ENCODE results near the gene ANOS1. TPM values are rescaled to one million over a fixed set of nuclear protein-coding genes. Genes with fewer than 3 reads are reported as not detected.

ANOS1 gene
- total and polyA plus RNA-seq, 2 donors (not counting 3 experiments of a cell fraction or from before 2014, with no cell fraction given), result 0.55 to 0.87 TPM

DNA sequence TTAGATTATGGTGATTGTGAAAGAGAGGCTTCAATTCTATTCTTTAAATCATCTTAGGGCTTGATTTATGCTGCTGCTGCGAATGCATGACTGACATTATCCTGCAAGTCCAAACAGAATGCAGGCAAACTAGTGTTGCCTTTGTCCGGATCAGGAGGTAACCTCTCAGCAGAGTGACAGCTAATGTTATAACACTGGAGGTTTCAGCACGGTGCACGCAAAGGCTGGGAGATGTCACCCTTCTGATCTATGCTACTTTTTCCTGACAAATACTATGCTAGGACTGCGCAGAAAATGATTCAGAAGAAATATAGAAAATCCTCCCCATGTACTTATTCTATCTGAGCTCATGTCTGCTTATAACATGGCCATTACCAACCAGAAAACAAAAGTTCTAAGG lies 48.2 kb downstream of the ANOS1 start:
- Histone ChIP-seq H3K27ac (ENCODE audit: insufficient read depth, low read depth, low read length) (no peak overlapping the region), H3K4me2 (ENCODE audit: insufficient read depth, low read length) (no peak overlapping the region), H3K27me3 (ENCODE audit: control insufficient read depth in 2 of 2, insufficient read depth in 2 of 2, low read length in 2 of 2) (no peaks in the 10 kb centered on the region), H3K4me1 (ENCODE audit: control insufficient read depth, extremely low read depth, insufficient read depth, low read length) (no peaks in the 10 kb centered on the region), H4K20me1 (replicated peaks; ENCODE audit: control insufficient read depth, extremely low read depth, insufficient read depth, low read length) (no peaks in the 10 kb centered on the region), H2AFZ (ENCODE audit: low read depth, low read length) (no peak overlapping the region), H3K9me3 (replicated peaks; ENCODE audit: control insufficient read depth, insufficient read depth, low read length) (no peaks in the 10 kb centered on the region), H3K9ac (replicated peaks; ENCODE audit: extremely low read depth, insufficient read depth, low read length) (no peak overlapping the region), H3K36me3 (ENCODE audit: control insufficient read depth in 2 of 2, extremely low read depth in 1 of 2, insufficient read depth in 2 of 2, low read length in 2 of 2) (no peaks in the 10 kb centered on the region), H3K4me3 (replicated peaks in 1 of 3; ENCODE audit: insufficient read depth in 1 of 3, low read depth in 1 of 3, low read length in 3 of 3) (no peak overlapping the region), H3K79me2 (ENCODE audit: control insufficient read depth, insufficient read depth, low read length) (no peaks in the 10 kb centered on the region), H3K9me1 (replicated peaks; ENCODE audit: control insufficient read depth, extremely low read depth, insufficient read depth, low read length) (no peaks in the 10 kb centered on the region)
- DNase-seq (ENCODE audit: low read depth, low spot score) (no peak), FAIRE-seq (no peak)
- no TSS peak for BruUV-seq (replicated peaks)
- intact Hi-C loops (cut with micrococcal nuclease), result no loop called here
- TF ChIP-seq JUN (IDR thresholded peaks at IDR 0.05; ENCODE audit: borderline replicate concordance, insufficient read depth, insufficient read length, low read depth) (no peak), FOS (IDR thresholded peaks at IDR 0.05; ENCODE audit: borderline replicate concordance, insufficient read depth, low read length) (no peak), EZH2 (IDR thresholded peaks at IDR 0.05; ENCODE audit: borderline replicate concordance, low read depth, low read length, severe bottlenecking) (no peak)
- ChIA-PET POLR2A (no interaction called here), CTCF (no interaction called here)
- dilution Hi-C loops (cut with MboI; ENCODE audit: extremely low pct_ligation_motif_present, low sequenced_read_pairs), result no loop called here

DNA sequence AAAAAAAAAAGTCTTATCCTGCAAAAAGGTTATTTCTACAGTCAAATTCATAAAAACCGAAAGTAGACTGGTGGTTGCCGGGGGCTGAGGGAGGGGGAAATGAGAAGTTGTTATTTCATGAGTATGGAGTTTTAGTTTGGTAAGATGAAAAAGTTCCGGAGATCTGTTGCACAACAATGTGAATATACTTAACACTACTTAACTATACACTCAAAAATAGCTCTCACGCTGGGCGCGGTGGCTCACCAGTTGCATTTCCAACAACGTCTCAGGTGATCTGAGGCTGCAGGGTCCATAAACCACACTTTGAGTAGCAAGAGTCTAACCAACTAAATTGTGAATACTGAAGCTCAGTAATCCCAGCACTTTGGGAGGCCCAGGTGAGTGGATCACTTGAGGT lies 52.4 kb downstream of the ANOS1 start:
- no peaks in the 10 kb centered on the region for H4K20me1 ChIP-seq (replicated peaks; ENCODE audit: control insufficient read depth, extremely low read depth, insufficient read depth, low read length)
- no peaks in the 10 kb centered on the region for H3K9me3 ChIP-seq (replicated peaks; ENCODE audit: control insufficient read depth, insufficient read depth, low read length)
- H3K27ac ChIP-seq (ENCODE audit: insufficient read depth, low read depth, low read length), result no peak overlapping the region
- H3K4me1 ChIP-seq (ENCODE audit: control insufficient read depth, extremely low read depth, insufficient read depth, low read length), result no peaks in the 10 kb centered on the region
- no peaks in the 10 kb centered on the region for H3K27me3 ChIP-seq (ENCODE audit: control insufficient read depth in 2 of 2, insufficient read depth in 2 of 2, low read length in 2 of 2)
- no TSS peak for BruUV-seq (replicated peaks)
- dilution Hi-C loops (cut with MboI; ENCODE audit: extremely low pct_ligation_motif_present, low sequenced_read_pairs), result no loop called here
- no peak overlapping the region for H3K9ac ChIP-seq (replicated peaks; ENCODE audit: extremely low read depth, insufficient read depth, low read length)
- no peak overlapping the region for H3K4me2 ChIP-seq (ENCODE audit: insufficient read depth, low read length)
- H3K79me2 ChIP-seq (ENCODE audit: control insufficient read depth, insufficient read depth, low read length), result no peaks in the 10 kb centered on the region
- ChIA-PET POLR2A (no interaction called here), CTCF (no interaction called here)
- TF ChIP-seq JUN (IDR thresholded peaks at IDR 0.05; ENCODE audit: borderline replicate concordance, insufficient read depth, insufficient read length, low read depth), result no peak
- no peak for TF ChIP-seq POLR2A (IDR thresholded peaks at IDR 0.05; ENCODE audit: low read depth, low read length)
- TF ChIP-seq, protein P1, sequence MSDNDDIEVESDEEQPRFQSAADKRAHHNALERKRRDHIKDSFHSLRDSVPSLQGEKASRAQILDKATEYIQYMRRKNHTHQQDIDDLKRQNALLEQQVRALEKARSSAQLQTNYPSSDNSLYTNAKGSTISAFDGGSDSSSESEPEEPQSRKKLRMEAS (IDR thresholded peaks at IDR 0.05; ENCODE audit: insufficient read depth, insufficient read length), result no peak
- TF ChIP-seq EZH2 (IDR thresholded peaks at IDR 0.05; ENCODE audit: borderline replicate concordance, low read depth, low read length, severe bottlenecking), result no peak
- no peak for TF ChIP-seq GATA2 (IDR thresholded peaks at IDR 0.05; ENCODE audit: insufficient read depth, insufficient read length, low read depth, low read length)
- TF ChIP-seq POLR2AphosphoS5 (IDR thresholded peaks at IDR 0.05; ENCODE audit: insufficient read depth, low read depth, low read length), result no peak
- TF ChIP-seq MYC (IDR thresholded peaks at IDR 0.05; ENCODE audit: low read depth, low read length), result no peak
- TF ChIP-seq, protein P2, sequence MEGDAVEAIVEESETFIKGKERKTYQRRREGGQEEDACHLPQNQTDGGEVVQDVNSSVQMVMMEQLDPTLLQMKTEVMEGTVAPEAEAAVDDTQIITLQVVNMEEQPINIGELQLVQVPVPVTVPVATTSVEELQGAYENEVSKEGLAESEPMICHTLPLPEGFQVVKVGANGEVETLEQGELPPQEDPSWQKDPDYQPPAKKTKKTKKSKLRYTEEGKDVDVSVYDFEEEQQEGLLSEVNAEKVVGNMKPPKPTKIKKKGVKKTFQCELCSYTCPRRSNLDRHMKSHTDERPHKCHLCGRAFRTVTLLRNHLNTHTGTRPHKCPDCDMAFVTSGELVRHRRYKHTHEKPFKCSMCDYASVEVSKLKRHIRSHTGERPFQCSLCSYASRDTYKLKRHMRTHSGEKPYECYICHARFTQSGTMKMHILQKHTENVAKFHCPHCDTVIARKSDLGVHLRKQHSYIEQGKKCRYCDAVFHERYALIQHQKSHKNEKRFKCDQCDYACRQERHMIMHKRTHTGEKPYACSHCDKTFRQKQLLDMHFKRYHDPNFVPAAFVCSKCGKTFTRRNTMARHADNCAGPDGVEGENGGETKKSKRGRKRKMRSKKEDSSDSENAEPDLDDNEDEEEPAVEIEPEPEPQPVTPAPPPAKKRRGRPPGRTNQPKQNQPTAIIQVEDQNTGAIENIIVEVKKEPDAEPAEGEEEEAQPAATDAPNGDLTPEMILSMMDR (IDR thresholded peaks at IDR 0.05; ENCODE audit: extremely low read depth in 1 of 2, insufficient read depth in 1 of 2, low read depth in 1 of 2, low read length in 2 of 2), result no peak
- TF ChIP-seq FOS (IDR thresholded peaks at IDR 0.05; ENCODE audit: borderline replicate concordance, insufficient read depth, low read length), result no peak
- H2AFZ ChIP-seq (ENCODE audit: low read depth, low read length), result no peak overlapping the region
- no peaks in the 10 kb centered on the region for H3K9me1 ChIP-seq (replicated peaks; ENCODE audit: control insufficient read depth, extremely low read depth, insufficient read depth, low read length)
- no peaks in the 10 kb centered on the region for H3K36me3 ChIP-seq (ENCODE audit: control insufficient read depth in 2 of 2, extremely low read depth in 1 of 2, insufficient read depth in 2 of 2, low read length in 2 of 2)
- no peak for DNase-seq (ENCODE audit: low read depth, low spot score)
- no peak for FAIRE-seq
- no peak overlapping the region for H3K4me3 ChIP-seq (replicated peaks in 1 of 3; ENCODE audit: insufficient read depth in 1 of 3, low read depth in 1 of 3, low read length in 3 of 3)
- intact Hi-C loops (cut with micrococcal nuclease), result no loop called here

Measured in endothelial cell of umbilical vein (primary cell).